Measurements from ENCODE around the gene PFAS.

- TF ChIP-seq, protein P1, sequence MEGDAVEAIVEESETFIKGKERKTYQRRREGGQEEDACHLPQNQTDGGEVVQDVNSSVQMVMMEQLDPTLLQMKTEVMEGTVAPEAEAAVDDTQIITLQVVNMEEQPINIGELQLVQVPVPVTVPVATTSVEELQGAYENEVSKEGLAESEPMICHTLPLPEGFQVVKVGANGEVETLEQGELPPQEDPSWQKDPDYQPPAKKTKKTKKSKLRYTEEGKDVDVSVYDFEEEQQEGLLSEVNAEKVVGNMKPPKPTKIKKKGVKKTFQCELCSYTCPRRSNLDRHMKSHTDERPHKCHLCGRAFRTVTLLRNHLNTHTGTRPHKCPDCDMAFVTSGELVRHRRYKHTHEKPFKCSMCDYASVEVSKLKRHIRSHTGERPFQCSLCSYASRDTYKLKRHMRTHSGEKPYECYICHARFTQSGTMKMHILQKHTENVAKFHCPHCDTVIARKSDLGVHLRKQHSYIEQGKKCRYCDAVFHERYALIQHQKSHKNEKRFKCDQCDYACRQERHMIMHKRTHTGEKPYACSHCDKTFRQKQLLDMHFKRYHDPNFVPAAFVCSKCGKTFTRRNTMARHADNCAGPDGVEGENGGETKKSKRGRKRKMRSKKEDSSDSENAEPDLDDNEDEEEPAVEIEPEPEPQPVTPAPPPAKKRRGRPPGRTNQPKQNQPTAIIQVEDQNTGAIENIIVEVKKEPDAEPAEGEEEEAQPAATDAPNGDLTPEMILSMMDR (IDR thresholded peaks at IDR 0.05), result peak; percentile 90
- TF ChIP-seq ZFX (IDR thresholded peaks at IDR 0.05; ENCODE audit: borderline replicate concordance), result no peak
These were observed 51.6 kb downstream of the PFAS start for GRCh38 chr17:8300627-8301242.

Measured in 22Rv1 (cell line).